ENCODE measurements around the gene TMEM213.

- TF ChIP-seq, protein P1, sequence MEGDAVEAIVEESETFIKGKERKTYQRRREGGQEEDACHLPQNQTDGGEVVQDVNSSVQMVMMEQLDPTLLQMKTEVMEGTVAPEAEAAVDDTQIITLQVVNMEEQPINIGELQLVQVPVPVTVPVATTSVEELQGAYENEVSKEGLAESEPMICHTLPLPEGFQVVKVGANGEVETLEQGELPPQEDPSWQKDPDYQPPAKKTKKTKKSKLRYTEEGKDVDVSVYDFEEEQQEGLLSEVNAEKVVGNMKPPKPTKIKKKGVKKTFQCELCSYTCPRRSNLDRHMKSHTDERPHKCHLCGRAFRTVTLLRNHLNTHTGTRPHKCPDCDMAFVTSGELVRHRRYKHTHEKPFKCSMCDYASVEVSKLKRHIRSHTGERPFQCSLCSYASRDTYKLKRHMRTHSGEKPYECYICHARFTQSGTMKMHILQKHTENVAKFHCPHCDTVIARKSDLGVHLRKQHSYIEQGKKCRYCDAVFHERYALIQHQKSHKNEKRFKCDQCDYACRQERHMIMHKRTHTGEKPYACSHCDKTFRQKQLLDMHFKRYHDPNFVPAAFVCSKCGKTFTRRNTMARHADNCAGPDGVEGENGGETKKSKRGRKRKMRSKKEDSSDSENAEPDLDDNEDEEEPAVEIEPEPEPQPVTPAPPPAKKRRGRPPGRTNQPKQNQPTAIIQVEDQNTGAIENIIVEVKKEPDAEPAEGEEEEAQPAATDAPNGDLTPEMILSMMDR (optimal IDR thresholded peaks at IDR 0.05 in 1 of 3, IDR thresholded peaks at IDR 0.05 in 1 of 3, conservative IDR thresholded peaks at IDR 0.05 in 1 of 3; ENCODE audit: extremely low read depth in 1 of 3, insufficient read depth in 2 of 3, low read length in 3 of 3): no peak
- no peak for TF ChIP-seq EZH2 (IDR thresholded peaks at IDR 0.05; ENCODE audit: low read length)
These were observed 47.3 kb upstream of the TMEM213 start for GRCh38 chr7:138750473-138750872.

All from keratinocyte (primary cell).